HG02884 (cell line): Measurements from ENCODE around the gene CORO6.

Experiments used
- ATAC-seq: cut with Tn5 transposase; IDR thresholded peaks from one replicate; pipeline ENCODE4 v1.9.1; 2021; ENCODE audit warnings: mild to moderate bottlenecking, moderate library complexity; ENCODE audit not compliant: unreplicated experiment

Gene CORO6

GRCh38 chr17:29613856-29614255, 8.9 kb downstream of the CORO6 start:
- no peak for ATAC-seq

- no peak for ATAC-seq
Measured at GRCh38 chr17:29613352-29613837, 9.3 kb downstream of the CORO6 start.

GRCh38 chr17:29612404-29613280, 10.1 kb downstream of the CORO6 start:
- ATAC-seq, result no peak

GRCh38 chr17:29612094-29612403, 10.7 kb downstream of the CORO6 start:
- no peak for ATAC-seq

GRCh38 chr17:29611351-29612093, 11.2 kb downstream of the CORO6 start:
- ATAC-seq, result no peak

GRCh38 chr17:29610395-29610794, 12.3 kb downstream of the CORO6 start:
- no peak for ATAC-seq

- ATAC-seq, result no peak
Measured at GRCh38 chr17:29608986-29609385, 13.7 kb downstream of the CORO6 start.

- no peak for ATAC-seq
Measured at GRCh38 chr17:29607557-29608195, 15.0 kb downstream of the CORO6 start.

- ATAC-seq, result no peak
Measured at GRCh38 chr17:29603109-29603674, 19.5 kb downstream of the CORO6 start.

- ATAC-seq, result no peak
Measured at GRCh38 chr17:29597361-29598172, 25.1 kb downstream of the CORO6 start.

GRCh38 chr17:29596811-29597210, 25.9 kb downstream of the CORO6 start:
- ATAC-seq, result no peak

GRCh38 chr17:29595943-29596774, 26.6 kb downstream of the CORO6 start:
- ATAC-seq, result no peak

GRCh38 chr17:29595107-29595942, 27.4 kb downstream of the CORO6 start:
- ATAC-seq, result no peak

GRCh38 chr17:29594519-29595090, 28.1 kb downstream of the CORO6 start:
- ATAC-seq, result no peak

GRCh38 chr17:29593591-29594518, 28.9 kb downstream of the CORO6 start:
- ATAC-seq, result no peak

- no peak for ATAC-seq
Measured at GRCh38 chr17:29592850-29593551, 29.7 kb downstream of the CORO6 start, which contains the start of gene ANKRD13B. Gene ANKRD13B (plus strand): TSS chr17:29593132. CDS start chr17:29593622, 490 bp downstream.
